ENCODE results near the gene GBF1.

GBF1 gene

DNA sequence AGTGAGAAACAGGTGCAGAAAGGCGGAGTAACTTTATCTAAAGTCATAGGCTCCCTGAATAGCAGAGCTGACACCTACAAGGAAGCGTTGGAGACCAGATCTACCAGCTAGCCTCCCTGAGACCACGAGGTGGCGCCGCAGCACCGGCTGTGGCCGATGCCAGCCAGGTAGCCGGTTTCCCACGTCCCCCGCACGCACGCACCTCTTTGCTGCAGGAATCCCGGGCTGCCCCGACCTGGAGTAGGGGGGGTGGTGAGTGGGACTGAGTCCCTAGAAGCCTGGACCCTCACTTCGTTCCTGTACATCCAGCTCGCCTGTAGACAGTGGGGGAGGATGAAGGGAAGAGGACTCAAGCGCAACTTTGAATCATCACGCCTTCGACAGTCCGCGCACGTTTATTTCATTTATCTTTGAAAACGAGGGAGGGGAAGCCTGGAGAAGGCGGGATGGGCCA, 15.5 kb upstream of the GBF1 start:
- TF ChIP-seq GATA2 (IDR thresholded peaks at IDR 0.05; ENCODE audit: low read depth, low read length), result no peak
- TF ChIP-seq GATA3 (IDR thresholded peaks at IDR 0.05; ENCODE audit: low read depth, low read length), result no peak

DNA sequence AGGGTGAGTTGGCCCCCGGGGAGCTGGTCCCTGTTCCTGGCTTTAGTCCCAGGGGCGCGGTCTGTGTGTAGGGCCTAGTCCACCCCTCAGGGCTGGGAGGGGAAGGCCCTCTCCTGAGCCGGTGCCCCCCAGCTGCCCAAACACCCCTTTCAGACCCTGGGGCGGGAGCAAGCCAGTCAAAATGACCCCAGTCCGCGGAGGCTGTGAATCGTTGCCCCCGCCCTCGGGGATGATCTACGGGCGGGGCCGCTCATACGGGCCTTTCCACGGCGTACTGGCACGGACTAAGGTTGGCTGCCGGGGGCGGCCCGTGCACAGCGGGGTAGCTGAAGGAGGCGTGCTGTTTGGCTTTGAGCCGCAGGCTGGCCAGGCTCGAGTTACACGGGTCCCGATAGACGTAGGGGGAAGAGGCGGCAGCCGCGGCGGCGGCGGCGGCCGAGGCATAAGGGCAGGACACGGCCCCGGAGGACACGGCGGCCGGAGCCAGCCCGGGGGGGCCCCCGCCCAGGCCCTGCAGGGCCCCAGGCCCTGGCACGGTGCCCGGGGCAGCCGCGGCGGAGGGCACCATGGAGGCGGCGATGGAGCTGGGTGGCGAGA, 15.0 kb upstream of the GBF1 start:
- no peak for TF ChIP-seq GATA2 (IDR thresholded peaks at IDR 0.05; ENCODE audit: low read depth, low read length)
- no peak for TF ChIP-seq GATA3 (IDR thresholded peaks at IDR 0.05; ENCODE audit: low read depth, low read length)

DNA sequence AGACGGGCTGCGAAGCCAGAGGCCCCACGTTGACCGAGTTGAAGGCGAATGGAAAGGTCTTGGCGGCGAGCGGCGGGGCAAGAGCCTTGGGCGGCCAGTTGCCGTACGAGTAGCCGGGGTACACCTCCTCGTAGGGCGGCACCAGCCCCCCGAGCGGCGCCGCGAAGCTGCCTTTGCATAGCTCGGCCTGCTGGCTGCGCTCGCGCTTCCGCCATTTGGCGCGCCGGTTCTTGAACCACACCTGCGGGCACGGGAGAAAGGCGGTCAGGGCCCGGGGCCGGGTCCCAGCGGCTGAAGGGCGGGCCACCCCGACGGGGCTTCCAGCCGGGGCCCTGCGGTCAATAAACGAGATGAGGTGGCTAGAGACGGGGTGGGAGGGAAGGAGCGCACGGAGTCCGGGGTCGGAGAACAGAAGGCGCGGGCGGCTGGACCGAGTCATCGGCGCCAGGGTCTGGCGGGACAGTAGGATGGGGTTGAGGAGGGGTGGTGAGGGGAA, 14.4 kb upstream of the GBF1 start:
- no peak for TF ChIP-seq GATA2 (IDR thresholded peaks at IDR 0.05; ENCODE audit: low read depth, low read length)
- no peak for TF ChIP-seq GATA3 (IDR thresholded peaks at IDR 0.05; ENCODE audit: low read depth, low read length)

DNA sequence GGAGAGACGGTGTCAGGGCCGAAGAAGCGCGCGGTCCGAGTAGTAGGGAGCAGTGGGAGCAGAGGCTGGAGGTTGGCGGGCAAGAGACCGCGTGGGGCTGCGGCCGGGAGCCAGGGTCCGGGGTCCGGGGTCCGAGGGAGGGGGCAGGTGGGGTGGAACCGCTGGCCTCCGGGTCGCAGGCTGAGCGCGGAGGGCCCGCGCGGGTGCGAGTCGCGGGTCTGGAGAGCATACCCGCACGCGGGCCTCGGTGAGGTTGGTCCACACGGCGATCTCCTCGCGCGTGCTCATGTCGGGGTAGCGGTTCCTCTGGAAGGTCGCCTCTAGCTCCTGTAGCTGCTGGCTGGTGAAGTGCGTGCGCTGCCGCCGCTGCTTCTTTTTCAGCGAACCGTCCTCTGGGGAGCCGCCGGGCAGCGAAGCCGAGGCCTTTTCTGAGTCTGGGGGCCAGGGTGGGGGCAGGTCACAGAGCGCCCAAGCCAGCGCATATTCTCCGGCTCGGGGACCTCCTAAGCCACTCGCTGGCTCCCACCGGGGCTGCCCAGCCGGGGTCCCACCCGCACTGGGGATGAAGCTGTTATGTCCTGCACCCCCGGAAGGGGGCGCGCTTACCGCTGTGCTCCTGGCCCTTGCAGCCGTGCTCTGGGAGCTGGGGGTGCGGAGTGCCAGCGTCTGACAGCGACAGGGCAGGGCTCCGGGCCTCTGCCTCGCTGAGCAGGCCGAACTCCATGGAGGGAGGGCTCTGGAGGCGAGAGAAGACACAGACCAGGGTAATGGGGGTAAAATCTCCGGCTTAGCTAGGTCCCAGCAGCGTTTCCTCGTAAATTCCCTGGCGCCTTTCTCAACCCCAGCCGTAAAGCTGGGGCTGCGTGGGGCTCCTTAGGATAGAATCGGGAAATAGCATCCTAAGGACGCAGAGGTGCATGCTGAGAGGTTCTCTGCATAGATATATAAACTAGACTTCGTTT, 13.7 kb upstream of the GBF1 start:
- TF ChIP-seq GATA3 (IDR thresholded peaks at IDR 0.05; ENCODE audit: low read depth, low read length), result no peak
- no peak for TF ChIP-seq GATA2 (IDR thresholded peaks at IDR 0.05; ENCODE audit: low read depth, low read length)

DNA sequence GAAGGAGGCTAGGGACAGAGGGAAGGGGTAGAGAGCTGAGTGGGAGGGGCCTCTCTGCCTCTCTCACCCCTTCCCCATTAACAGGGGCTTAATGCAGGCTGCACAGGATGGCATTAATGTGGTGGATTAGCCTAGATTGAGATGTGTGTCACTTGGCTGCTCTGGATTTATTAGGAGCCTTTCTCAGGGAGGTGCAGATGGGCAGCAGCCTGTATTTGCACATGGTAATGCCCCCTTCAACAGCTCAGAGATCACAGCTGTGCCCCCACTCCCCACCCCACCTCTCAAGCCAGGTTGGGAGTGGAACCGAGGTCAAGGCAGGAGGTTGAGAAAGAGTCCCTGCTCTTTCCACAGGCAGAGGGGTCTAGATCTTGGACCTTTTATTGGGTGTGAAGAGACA, 11.3 kb upstream of the GBF1 start:
- TF ChIP-seq GATA2 (IDR thresholded peaks at IDR 0.05; ENCODE audit: low read depth, low read length) (no peak), GATA3 (IDR thresholded peaks at IDR 0.05; ENCODE audit: low read depth, low read length) (no peak)

DNA sequence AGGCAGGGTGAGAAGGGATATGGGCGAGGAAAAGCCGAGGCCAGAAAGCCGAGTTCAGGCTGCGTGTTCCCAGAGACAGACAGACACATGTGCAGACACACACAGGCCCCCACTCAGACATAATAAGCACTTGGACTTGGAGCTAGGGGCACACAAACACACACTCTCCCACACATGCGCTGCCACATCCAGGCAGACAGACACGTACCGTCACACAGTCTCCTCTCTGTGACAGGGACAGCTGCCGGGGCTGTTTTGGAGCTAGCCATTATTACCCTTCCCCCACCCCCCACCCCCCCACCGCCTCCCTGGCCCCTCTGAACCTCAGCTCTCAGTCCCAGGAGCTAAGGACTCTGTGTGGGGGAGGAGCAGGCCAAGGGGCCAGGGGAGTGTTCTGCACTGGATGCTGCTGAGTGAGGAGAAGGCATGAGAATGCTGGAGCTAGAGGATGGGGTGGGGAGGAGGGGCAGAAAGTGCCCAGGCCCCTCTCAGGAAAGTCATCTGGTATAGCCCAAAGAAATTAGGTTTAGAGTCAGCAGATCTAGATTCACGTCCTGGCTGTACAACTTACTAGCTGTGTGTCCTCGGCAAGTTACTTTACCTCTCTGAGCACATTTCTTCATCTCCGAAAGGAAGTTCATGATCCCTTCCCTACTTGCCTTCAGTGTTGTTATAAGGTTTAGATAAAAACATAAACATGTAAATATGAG, 10.3 kb upstream of the GBF1 start:
- TF ChIP-seq GATA2 (IDR thresholded peaks at IDR 0.05; ENCODE audit: low read depth, low read length), result no peak
- no peak for TF ChIP-seq GATA3 (IDR thresholded peaks at IDR 0.05; ENCODE audit: low read depth, low read length)

DNA sequence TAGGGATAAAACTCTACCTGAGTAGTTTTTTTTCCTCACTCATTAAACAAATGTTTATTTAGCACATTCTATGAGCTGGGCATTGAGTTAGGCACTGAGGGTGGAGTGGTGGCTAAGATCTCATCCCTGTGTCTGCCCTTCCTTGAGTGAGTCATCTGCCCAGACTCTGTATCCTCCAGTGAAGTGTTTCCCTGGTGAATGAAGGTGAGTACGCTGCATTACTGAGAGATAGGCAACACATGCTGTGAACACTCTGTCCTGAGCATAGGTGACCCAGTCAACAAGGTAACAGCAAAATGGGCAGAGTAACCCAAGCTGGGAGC, 9.8 kb upstream of the GBF1 start:
- TF ChIP-seq GATA3 (IDR thresholded peaks at IDR 0.05; ENCODE audit: low read depth, low read length) (no peak), GATA2 (IDR thresholded peaks at IDR 0.05; ENCODE audit: low read depth, low read length) (no peak)

DNA sequence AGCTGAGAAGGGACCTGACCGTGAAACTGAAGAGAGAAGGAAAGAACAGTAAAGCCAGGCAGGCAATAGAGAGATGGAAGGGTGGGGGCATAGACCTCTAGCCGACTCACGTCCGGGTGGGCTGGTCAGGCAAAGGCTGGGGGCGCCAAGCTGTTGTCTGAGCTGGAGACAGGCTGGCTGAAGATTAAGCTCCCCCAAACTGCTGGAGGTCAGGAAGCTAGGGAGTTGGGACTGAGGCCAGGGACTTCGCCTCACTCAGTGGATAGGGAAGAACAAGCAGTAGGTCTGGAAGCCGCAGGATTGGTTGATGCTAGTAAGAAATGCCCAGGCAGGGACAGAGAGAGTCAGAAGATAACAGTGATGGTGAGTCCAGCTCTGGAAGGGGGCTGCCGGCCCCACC, 9.3 kb upstream of the GBF1 start:
- TF ChIP-seq GATA3 (IDR thresholded peaks at IDR 0.05; ENCODE audit: low read depth, low read length), result no peak
- TF ChIP-seq GATA2 (IDR thresholded peaks at IDR 0.05; ENCODE audit: low read depth, low read length), result no peak

DNA sequence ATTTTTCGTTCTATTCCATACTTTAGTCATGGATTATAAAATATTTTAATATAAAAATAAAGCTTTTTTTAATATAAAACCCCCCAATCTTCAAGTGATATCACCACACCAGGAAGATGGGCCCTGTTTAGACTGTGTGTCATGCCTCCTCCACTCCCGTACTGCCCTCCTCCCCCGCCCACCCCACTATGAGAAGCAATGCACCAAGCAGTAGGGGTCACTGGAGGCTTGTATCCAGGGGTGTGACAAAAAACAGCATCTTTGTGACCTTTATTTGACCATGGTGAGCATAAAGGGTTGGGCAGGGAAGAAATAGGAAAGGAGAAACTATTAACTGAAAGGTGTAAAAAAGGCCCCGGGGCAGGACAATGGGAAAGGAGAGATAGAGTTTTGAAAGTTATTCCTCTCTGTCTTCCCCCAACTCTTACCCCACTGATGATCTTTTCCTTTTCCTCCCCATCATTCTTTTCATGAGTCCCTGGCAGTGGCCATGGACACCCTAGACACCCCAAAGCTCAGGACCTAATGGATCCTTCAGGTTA, 7.5 kb upstream of the GBF1 start:
- TF ChIP-seq GATA3 (IDR thresholded peaks at IDR 0.05; ENCODE audit: low read depth, low read length) (no peak), GATA2 (IDR thresholded peaks at IDR 0.05; ENCODE audit: low read depth, low read length) (no peak)

DNA sequence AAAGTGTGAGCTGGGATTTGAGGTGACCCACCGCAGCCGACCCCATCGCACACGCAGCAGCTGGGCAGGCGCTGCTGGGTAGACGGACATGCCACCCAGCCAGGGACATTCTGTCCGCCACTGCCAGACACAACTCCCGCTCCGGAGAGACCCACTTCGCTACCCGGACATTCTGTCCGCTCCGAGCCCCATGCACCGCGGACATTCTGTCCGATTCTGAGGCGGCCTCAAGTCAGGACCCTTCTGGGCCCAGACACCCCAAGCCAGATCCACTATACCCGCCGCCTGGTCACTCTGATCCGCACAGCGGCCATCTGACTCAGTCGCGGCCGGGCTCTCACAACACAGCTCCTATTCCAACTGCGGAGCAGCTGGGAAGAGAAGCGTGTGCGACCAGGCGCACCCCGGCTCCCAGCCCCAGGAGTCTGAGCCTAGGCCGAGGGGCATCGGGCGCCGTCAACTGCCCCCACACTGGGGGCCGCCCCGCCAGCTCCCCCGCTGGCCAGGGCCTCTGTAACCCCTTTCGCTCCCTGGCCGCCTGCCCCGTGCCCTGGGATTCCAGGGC, 4.8 kb upstream of the GBF1 start:
- TF ChIP-seq GATA2 (IDR thresholded peaks at IDR 0.05; ENCODE audit: low read depth, low read length), result no peak
- TF ChIP-seq GATA3 (IDR thresholded peaks at IDR 0.05; ENCODE audit: low read depth, low read length), result no peak

DNA sequence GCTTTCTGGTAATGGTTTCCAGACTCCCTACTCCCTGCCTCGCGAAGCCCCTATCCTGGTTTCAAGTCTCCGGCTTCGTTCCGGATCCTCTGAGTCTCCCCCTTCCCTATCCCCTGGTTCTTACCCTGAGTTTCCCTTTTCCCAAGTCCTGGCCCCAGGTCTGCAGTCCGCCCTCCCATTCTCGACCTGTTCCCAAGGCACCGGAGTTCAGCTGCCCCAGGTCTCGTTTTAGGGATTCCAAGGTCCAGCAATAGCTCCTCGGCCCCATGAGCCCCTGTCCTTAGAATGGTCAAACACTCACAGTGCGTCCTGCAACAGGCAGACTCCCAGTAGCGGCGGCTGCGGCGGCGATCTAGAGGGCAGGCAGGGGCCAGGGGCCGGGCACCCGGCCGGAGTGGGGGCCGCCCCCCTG, 4.3 kb upstream of the GBF1 start:
- TF ChIP-seq GATA2 (IDR thresholded peaks at IDR 0.05; ENCODE audit: low read depth, low read length) (no peak), GATA3 (IDR thresholded peaks at IDR 0.05; ENCODE audit: low read depth, low read length) (no peak)

DNA sequence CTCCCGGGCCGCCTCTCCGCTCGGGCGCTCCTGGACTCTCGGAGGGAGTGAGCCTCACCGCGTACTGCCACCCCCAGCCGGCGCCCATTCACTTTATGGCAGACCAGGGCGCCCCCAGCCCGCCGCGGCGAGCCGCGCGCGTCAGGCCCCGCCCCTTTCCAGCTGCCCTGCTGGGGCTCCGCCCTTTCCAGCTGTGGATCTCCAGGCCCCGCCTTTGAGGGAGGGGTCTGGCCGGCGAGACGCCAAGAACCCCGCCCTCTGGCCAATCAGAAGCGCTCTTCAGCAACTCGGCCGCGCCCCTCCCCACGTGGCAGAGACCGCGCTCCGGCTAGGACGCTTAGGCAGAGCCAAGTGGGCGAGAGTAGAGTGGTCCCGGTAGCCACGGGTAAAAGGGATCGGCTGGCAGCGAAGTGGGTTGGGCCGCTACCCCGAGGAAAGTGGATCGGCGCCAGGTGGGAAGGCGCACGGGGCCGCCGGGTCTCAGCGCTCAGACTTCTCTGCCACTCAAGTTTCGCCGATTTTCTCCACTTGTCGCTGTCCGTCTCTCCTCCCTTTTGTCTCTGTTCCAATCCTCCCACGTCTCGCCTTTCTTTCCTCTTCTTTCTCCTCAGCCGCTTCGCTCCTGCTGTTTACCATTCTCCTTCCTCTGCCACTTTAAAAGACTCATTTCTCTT, 3.8 kb upstream of the GBF1 start, which contains the start of gene PITX3:
Gene PITX3 (minus strand): TSS at position 69 of the 674 bp plus-strand sequence. CDS start 9,432 bp downstream, outside the sequence.
- no peak for TF ChIP-seq GATA3 (IDR thresholded peaks at IDR 0.05; ENCODE audit: low read depth, low read length)
- no peak for TF ChIP-seq GATA2 (IDR thresholded peaks at IDR 0.05; ENCODE audit: low read depth, low read length)

DNA sequence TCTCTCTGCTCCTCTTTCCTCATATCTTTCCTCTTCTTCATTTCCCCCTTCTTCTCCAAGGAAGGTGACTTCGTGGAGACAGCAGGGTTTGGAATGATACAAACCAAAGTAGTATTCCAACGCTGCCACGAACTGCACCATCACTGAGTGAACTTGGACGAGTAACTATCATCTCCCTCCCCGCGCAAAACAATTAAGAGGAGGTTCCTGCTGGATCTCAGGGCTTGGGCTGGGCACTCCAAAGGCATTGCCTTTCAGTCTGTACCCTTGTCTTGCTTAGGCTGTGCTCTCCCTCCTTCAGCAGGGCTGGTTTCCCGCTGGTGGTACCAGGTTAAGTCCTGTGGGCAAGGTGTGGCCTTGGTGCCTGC, 3.2 kb upstream of the GBF1 start:
- TF ChIP-seq GATA3 (IDR thresholded peaks at IDR 0.05; ENCODE audit: low read depth, low read length), result no peak
- no peak for TF ChIP-seq GATA2 (IDR thresholded peaks at IDR 0.05; ENCODE audit: low read depth, low read length)

Data from SH-SY5Y (cell line).